Posterior vena cava (tissue), 2 donors: ENCODE measurements around the gene LILRA5. TPM values are rescaled to one million over a fixed set of nuclear protein-coding genes. Genes with fewer than 3 reads are reported as not detected.
A peak's percentile ranks its signal among the peaks of the same experiment; 100 is the strongest.
"Not testable (repeated sequence)": the region's sequence is repeated elsewhere in the genome, so short reads cannot be mapped to it uniquely, and the experiment has no call there.

Source experiments
- DNase-seq: peaks from one replicate; pipeline ENCODE4 v3.0.0-alpha.2; 2020; ENCODE audit warnings: low spot score
- intact Hi-C, 2 donors: fragments of 100-400 bp; cut with DNase I; formaldehyde crosslinking; loops; one replicate each; pipeline versions ENCODE4 v1.14.1 to v1.14.2; 2022 to 2023
- total RNA-seq, 2 donors: library from RNA; stranded (reverse); fragmentation: NEBNext Ultra II Directional; extraction: Animal tissue kit (Norgen Biotek cat#: 25700); gene quantifications; one replicate each; pipeline ENCODE4 v1.2.1, GENCODE V29; 2021
- donor health status: DM: yes; HTN: yes; CAD: no.
- donor health status: DM: yes; HTN: yes; CAD: no.

Gene LILRA5
- total RNA-seq, 2 donors from 2014 or later: 6.2 to 11.7 TPM

- intact Hi-C loops: no loop called here
- peak; percentile 55 for DNase-seq
Measured at GRCh38 chr19:54335979-54336892, 23.3 kb upstream of the LILRA5 start.

- DNase-seq: no peak
- intact Hi-C loops: no loop called here
Measured at GRCh38 chr19:54335164-54335563, 22.2 kb upstream of the LILRA5 start.

GRCh38 chr19:54333586-54334298 lies 20.8 kb upstream of the LILRA5 start:
- DNase-seq: peak; percentile 36
- intact Hi-C loops: no loop called here

- intact Hi-C loops: no loop called here
- DNase-seq: peak; percentile 51
Measured at GRCh38 chr19:54332149-54332548, 19.2 kb upstream of the LILRA5 start.

GRCh38 chr19:54331626-54332025 lies 18.7 kb upstream of the LILRA5 start:
- DNase-seq: peak; percentile 66
- intact Hi-C loops: no loop called here

GRCh38 chr19:54329476-54330165 lies 16.7 kb upstream of the LILRA5 start:
- intact Hi-C loops: no loop called here
- peak; percentile 58 for DNase-seq

- intact Hi-C loops, DNase-seq: not testable (repeated sequence)
Measured at GRCh38 chr19:54328781-54329180, 15.8 kb upstream of the LILRA5 start.

- intact Hi-C loops: no loop called here
- peak; percentile 23 for DNase-seq
Measured at GRCh38 chr19:54325631-54326030, 12.7 kb upstream of the LILRA5 start.

GRCh38 chr19:54325194-54325621 lies 12.2 kb upstream of the LILRA5 start:
- DNase-seq: no peak
- intact Hi-C loops: no loop called here

- intact Hi-C loops: no loop called here
Measured at GRCh38 chr19:54324071-54324470, 11.1 kb upstream of the LILRA5 start.

GRCh38 chr19:54322934-54323333 lies 10.0 kb upstream of the LILRA5 start:
- peak; percentile 58 for DNase-seq
- intact Hi-C loops: not testable (repeated sequence)

More at GRCh38 chr19:54324071-54324470, 11.1 kb upstream of the LILRA5 start:
- no peak for DNase-seq

- peak; percentile 19 for DNase-seq
- intact Hi-C loops: not testable (repeated sequence)
Measured at GRCh38 chr19:54322295-54322694, 9.3 kb upstream of the LILRA5 start.

- peak; percentile 36 for DNase-seq
- intact Hi-C loops: no loop called here
Measured at GRCh38 chr19:54319892-54320670, 7.1 kb upstream of the LILRA5 start.

GRCh38 chr19:54319049-54319448 lies 6.1 kb upstream of the LILRA5 start:
- DNase-seq: peak; percentile 63
- intact Hi-C loops: no loop called here

- intact Hi-C loops: no loop called here
- DNase-seq: no peak
Measured at GRCh38 chr19:54317965-54318240, 4.9 kb upstream of the LILRA5 start.

GRCh38 chr19:54317108-54317964 lies 4.4 kb upstream of the LILRA5 start:
- intact Hi-C loops: no loop called here
- peak; percentile 67 for DNase-seq

- peak; percentile 86 for DNase-seq
- intact Hi-C loops: no loop called here
Measured at GRCh38 chr19:54316746-54317107, 3.8 kb upstream of the LILRA5 start.

GRCh38 chr19:54315956-54316355 lies 3.0 kb upstream of the LILRA5 start:
- DNase-seq: peak; percentile 41
- intact Hi-C loops: no loop called here
